Daoy (cell line): Measurements from ENCODE around the gene BUD31. TPM values are rescaled to one million over a fixed set of nuclear protein-coding genes. Genes with fewer than 3 reads are reported as not detected.
A peak's percentile ranks its signal among the peaks of the same experiment; 100 is the strongest.
"Not testable (repeated sequence)": the region's sequence is repeated elsewhere in the genome, so short reads cannot be mapped to it uniquely, and the experiment has no call there.

ENCODE experiments used
- DNase-seq: peaks from one replicate; pipeline ENCODE4 v3.0.0-alpha.2; 2015; ENCODE audit warnings: low read depth
- total RNA-seq: library from RNA; depleted of rRNA; stranded (reverse); fragments of >200 nt; shearing (Covaris generic); gene quantifications from 2 replicates; pipeline ENCODE4 v1.2.3, GENCODE V29; 2014

The BUD31 gene
- total RNA-seq, 1 experiment from 2014 or later = 374 TPM

DNA sequence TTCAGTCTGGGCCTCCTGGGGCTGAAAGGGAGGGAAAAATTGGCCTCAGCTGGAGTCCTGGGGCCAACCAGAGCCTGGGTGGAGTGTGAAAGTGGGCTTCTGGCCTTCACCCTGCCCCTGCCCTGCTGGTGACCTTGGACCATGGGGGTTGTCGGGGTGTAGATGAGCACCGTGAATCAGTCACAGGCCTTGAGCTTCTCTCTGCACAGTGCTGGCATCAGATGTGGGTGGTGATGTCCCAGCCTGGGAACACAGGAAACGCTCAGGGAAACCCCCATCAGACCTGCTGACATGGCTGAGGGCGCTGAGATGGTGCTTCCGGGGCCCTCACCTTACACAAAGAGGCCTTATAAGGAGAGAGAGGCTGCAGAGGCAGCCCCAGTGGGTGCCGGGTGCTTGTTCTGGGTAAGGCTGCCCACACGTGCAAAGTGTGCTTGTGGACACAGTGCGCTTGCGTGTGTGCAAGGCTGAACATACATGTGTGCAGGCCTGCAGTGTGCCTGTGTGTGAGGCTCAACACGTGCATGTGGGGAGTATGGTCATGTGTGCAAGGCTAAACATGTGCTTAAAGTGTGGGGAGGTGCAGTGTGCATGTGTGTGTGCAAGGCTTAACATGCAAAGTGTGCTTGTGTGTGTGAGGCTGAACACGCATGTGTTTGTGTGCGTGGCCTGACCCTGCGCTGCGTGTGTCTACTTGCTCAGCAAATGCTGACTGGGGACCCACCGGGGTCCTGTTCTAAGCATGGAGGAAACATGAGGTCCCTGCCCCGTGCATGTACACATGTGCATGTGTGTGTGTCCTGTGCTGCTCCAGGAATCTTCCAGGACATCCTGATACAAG is 27.7 kb upstream of the BUD31 start:
- peak; percentile 71 for DNase-seq

DNA sequence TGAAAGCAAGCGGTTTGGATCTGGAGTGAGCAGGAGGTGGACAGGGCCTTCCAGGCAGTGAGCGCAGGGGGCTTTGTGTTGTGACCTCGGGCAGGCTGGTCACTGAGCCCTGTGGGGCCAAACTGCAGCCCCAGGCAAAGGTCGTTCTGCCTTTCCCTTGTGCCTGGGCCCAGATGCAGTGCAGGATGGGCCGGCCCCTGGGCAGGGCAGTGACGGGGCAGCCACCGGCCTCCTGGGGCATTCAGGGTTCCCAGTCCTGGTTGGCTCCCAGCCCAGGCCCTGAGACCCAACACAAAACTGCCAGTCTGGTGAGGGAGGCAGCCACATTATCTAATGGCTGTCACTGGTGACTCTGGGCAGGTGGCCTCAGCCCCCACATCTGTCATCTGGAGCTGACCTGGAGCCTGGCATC is 27.1 kb upstream of the BUD31 start:
- DNase-seq = no peak

DNA sequence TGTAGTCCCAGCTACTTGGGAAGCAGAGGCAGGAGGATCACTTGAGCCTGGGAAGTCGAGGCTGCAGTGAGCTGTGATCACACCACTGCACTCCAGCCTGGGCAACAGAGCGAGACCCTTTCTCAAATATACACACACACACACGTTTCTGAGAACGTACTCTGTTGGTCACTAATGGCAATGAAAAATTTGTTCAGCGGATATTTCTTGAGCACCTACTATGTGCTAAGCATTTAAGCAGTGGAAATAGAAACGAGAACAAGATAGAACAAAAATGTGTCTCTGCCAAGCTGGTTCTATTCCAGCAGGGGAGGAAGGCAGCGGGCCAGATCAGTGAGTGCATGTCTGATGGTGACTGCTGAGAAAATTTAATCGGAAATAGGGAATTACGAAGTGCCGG is 25.6 kb upstream of the BUD31 start:
- no peak for DNase-seq

DNA sequence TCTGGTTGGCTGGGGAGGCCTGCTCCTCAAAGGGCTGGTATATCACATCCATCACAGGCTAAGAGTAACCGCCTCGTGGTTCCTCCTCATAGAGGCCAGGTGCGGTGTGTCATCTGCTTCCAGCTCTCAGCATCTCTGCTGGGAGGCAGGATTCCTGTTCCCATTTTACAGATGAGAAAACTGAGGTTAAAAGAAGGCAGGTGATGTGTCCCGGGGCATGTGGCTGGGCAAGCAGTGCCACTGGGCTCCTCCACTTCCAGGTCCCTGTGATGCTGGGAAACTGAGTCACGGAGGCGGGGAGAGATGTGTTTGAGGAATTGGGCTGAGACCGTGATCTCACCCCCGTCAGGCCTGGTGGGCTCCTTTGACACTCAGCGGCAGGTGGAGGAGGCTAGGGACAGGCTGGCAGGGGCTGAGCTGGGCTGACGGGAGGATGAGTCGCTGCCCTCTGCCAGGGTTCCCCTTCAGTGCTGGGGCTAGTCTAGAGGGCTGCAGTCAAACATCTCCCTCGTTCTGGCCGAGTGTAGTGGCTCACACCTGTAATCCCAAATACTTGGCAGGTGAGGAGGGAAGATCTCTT is 24.9 kb upstream of the BUD31 start:
- DNase-seq = no peak

DNA sequence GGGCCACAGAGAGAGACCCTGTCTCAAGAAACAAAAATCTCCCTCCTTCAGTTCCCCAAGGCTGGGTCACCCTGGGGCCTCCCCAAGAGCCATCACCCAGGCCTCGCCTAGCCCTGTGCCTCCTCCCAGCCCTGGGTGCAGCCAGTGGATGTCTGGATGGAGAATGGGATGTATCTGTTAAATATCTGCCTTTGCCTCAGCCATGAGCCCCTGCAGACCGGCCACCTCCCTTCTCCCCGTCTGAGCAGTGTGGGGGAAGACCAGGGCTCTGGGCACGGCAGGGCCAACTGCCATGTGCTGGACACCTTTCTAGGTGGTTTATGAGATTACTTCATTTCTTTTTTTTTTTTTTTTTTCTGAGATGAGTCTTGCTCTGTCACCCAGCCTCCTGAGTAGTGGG is 24.2 kb upstream of the BUD31 start:
- DNase-seq = no peak

DNA sequence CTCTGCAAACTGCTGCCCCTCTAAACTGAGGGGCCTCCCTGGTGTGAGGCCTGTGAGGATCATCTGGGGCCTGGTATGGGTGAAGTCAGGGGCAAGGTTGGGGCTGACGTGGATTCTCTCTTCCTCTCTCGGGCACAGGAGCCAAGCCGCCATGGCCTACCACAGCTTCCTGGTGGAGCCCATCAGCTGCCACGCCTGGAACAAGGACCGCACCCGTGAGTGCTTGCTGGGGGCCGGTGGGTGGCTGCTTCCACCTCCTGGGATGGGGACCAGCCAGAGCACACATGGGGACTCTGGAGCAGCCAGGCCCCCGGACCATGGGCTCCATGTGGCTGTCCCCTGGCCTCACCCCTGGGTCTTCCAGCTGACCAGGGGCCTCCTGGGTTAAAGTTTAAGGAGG is 23.2 kb upstream of the BUD31 start:
- no peak for DNase-seq

DNA sequence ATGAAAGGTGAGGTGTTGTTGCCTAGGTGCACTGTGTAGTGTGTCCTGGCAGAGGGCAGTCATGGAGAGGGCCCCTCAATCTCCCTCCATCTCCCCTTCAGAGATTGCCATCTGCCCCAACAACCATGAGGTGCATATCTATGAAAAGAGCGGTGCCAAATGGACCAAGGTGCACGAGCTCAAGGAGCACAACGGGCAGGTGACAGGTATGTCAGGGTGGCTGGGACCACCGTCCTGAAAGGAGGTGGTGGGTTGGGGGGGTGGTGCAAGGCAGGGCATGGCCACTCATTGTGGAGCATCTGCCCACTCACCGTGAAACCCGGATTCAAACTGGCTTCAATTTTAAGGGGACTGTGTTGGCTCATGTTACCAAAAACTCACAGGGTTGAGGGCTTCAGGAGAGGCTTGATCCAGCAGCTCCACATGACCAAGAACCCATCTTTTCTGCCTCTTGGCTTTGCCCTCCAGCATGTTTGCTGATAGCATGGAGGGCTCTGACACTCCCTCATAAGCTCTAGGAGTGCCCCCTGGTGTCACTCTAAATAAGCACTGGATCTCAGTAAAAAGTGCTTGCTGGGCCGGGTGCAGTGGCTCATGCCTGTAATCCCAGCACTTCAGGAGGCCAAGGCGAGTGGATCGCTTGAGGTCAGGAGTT is 22.1 kb upstream of the BUD31 start:
- peak; percentile 69 for DNase-seq

DNA sequence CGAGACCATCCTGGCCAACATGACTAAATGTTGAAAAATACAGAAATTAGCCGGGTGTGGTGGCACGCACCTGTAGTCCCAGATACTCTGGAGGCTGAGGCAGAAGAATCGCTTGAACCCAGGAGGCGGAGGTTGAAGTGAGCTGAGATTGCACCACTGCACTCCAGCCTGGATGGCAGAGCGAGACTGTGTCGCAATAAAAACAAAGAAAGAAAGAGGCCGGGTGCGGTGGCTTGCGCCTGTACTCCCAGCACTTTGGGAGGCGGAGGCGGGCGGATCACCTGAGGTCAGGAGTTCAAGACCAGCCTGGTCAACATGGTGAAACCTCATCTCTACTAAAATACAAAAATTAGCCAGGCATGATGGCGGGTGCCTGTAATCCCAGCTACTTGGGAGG is 21.5 kb upstream of the BUD31 start:
- not testable (repeated sequence) for DNase-seq

DNA sequence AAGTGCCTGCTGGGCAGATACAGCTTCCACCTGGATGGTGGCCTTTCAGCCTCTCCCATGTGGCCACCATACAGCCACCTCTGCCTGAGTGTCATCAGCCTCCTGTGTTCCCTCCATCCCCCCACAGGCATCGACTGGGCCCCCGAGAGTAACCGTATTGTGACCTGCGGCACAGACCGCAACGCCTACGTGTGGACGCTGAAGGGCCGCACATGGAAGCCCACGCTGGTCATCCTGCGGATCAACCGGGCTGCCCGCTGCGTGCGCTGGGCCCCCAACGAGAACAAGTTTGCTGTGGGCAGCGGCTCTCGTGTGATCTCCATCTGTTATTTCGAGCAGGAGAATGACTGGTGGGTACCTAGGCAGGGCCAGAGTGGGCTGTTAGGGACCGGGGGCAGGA is 20.9 kb upstream of the BUD31 start:
- DNase-seq = no peak

DNA sequence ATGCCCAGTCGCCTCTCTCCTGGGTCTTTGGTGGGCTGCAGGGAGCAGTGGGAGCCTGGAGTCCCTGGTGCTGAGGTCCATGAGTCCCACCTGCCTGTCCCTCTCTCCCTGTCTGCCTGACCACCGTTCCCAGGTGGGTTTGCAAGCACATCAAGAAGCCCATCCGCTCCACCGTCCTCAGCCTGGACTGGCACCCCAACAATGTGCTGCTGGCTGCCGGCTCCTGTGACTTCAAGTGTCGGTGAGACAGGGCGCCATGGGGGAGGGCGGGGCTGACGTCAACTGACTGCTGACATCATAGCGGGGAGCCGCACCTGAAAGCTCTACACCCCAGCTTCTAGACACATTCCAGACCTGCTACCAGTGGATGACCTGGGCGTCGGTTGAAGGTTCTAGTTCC is 19.0 kb upstream of the BUD31 start:
- no peak for DNase-seq

DNA sequence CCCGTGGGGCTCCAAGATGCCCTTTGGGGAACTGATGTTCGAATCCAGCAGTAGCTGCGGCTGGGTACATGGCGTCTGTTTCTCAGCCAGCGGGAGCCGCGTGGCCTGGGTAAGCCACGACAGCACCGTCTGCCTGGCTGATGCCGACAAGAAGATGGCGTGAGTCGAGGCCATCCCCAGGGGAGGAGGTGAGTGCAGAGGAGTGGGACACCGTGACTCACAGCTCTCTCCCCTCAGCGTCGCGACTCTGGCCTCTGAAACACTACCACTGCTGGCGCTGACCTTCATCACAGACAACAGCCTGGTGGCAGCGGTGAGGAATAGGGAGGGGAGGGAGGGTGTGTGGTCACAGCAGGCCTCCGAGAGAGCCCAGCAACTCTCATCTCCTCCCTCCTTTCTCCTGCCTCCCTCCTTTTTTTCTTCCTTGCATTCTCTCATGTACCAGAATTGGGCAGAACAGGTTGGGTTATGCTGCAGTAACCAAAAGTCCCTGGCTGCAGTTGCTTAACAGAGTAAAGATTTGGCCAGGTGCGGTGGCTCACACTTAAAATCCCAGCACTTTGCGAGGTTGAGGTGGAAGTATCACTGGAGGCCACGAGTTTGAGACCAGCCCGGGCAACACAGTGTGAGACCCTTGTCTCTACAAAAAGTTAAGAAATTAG is 17.7 kb upstream of the BUD31 start:
- DNase-seq = no peak

DNA sequence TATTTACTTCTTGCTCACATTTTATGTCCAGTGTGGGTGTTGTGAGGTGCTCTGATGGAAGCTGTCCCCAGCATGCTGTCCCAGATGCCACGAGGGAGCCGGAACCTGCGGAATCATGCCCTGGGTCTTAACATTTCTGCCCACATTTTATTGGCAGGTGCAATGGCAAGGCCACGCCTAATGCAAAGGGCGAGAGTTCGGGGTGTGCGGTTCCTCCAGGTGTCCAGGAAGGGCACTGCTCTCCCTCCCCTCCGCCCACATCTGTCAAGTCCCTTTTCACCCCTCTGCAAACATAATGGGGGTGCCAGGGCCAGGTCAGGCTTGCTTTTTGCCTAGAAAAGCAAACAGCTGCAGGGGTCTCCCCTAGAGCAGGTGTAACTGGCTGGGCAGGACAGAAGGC is 16.7 kb upstream of the BUD31 start:
- DNase-seq = no peak

DNA sequence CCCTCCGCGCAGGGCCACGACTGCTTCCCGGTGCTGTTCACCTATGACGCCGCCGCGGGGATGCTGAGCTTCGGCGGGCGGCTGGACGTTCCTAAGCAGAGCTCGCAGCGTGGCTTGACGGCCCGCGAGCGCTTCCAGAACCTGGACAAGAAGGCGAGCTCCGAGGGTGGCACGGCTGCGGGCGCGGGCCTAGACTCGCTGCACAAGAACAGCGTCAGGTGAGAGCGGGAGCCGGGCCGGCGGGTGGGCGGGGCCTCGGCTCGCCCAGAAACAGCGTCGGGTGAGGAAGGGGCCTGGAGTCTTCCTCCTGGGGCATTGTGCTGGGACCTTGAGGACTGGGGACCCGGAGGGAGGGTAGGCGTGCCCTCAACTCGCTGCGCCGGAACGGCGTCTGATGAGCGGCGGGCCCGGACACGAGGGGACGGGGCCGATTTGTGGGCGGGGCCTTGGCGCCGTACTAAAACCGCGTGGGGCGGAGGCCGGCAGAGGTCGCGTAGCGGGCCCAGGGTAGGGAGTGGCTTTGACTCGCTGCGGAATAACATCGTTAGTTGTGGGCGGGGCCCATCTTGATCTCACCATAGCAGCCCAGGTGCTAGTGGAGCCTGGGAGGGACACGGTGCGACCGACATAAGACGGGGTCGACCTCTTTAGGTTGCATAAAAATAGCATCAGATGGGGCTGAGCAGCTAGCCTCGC is 16.0 kb upstream of the BUD31 start:
- no peak for DNase-seq

DNA sequence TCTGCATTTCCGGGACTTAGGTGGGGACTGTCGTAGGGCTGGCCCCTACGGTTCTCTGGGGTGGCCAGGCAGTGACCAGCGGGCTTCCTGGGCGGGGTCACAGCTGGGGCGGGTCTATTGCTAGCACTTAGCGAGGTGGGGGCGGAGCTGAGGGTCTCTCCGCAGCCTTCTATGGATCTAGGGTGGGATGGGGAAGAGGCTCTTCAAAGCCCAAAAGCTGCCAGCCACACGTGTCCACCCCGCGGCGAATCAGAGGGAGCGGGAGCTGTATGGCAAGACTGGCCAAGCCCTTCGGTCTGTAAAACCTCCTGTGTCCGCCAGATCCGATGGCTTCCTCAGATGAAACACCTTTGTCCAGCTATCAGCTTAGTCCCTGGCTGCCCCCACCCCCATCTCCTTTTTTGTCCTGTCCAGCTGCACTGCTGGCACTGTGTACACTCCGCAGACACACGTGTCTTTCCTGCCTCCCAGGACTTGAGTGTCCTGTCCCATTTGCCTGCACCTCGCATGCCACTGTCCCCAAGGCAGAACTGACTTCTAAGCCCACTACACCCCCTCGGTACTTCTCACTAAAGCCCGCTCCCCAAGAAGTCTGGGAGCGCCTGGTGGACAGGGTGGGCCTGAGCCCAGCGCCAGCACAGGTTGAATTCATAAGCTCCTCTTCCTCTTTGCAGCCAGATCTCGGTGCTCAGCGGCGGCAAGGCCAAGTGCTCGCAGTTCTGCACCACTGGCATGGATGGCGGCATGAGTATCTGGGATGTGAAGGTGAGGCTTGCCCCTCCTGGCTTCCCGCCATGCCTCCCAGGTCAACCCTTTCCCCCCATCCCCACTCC is 15.2 kb upstream of the BUD31 start:
- DNase-seq = no peak

DNA sequence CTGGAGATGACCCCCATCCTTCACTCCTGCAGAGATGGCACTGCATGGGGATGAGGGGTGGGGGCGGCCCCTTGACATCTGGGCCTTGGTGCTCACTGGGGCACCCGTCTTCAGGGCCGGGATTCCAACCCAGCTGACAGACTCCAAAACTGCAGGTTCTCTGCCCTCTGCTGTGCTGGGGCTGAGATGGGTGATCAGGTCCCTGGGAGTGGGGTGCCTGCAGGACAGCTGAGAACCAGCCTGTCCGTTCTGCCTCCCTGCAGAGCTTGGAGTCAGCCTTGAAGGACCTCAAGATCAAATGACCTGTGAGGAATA is 14.6 kb upstream of the BUD31 start:
- no peak for DNase-seq

DNA sequence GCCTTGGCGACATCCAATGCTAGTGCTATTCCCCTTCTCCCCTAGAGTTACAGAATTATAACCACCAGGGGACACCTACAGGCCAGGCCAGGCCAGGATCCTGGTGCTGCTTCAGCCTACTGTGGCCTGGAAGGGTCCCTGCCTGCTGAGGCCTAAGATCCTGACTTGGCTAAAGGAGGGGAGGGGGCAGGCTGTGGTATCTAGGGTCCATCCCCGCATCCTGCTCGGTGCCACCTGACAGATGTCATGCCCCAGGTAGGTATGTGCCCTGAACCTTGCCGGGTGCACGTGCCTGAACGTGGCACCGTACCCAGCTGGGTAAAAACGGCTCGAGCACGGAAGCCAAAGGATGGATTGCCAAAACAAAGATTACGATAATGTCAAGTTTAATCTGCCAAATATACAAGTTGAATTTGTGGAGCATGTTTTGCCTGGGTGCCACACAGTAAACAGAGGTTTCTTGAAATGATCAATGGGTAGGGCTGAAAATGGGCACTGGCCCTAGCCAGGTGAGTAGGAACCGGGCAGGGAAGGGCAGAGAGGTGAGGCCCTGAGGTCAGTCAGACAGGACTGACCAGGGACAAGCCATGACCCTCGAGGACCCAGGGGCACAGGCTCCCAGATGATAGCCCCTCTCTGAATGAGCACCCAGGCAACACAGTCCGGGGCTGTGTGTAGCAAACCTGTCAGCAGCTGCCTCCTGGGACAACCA is 13.0 kb upstream of the BUD31 start:
- no peak for DNase-seq

DNA sequence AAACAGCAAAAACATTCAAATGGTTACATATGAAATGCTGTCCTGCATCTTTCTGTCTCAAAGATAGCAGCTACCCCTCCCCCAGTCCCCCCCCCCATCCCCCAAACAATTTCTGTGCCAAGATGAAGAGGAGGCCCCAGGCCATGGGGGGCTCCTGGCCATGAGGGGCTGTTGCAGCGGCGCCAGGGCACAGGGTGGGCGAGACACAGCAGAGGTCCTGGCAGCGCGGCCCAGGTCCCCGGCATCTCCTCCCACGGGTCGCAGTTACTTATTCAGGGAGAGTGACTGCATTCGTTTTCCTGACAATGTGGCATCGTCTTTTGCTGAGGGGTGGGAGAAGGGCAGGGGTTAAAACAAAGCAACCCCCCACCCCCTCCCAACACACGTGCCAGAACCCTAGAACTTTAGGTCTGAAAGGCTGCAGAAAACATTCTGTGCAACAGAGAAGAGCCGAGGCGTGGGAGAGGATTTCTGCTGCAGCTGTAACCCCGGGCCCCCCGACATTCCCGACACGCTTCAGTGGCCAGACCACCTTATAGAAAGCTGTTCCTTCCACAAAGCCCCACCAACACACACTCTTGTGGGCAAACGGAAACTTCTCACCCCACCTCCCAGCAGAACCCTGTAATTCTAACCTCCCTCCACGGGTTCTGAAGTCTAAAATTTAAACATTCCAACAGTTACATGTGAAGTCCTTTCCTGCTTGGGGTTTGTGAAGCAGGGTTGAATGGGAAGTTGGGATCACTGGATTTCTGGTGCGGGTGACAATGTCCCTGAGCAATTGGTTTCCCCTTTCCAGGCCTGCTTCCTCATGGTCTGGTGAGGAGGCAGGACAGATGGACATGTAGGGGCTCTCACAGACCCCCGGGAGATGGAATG is 12.1 kb upstream of the BUD31 start:
- DNase-seq = no peak

DNA sequence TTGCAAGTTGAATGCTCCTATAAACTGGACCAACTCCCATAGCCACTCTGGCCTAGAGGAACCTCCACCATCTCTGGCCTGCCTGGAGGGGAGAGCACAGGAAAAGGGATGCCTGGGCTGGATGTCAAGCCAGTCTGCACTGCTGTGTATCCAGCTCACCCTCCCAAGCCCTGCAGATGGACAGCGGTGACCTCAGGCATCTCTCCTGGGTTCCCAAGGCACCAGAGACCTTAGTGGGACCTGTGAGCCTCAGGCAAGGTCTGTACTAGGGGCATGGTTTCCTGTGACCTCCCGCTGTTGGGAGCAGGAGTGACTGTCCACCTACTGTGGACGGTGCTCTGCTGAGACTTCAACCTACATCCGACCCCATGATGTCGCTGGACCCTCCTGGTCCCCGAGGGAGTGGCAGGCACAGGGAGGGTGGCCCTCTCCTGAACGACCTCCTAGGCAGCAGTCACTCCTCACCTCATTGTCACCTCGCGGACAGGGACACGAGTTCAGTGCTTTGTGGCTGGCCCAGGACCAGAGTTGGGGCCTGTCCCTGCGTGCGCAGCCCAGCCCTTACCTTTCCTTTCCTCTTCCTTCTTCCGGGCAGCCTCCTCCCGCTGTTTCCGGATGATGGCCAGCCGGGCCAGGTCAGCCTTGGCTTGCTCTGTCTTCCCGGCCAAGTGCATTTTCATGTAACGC is 11.3 kb upstream of the BUD31 start:
- no peak for DNase-seq

DNA sequence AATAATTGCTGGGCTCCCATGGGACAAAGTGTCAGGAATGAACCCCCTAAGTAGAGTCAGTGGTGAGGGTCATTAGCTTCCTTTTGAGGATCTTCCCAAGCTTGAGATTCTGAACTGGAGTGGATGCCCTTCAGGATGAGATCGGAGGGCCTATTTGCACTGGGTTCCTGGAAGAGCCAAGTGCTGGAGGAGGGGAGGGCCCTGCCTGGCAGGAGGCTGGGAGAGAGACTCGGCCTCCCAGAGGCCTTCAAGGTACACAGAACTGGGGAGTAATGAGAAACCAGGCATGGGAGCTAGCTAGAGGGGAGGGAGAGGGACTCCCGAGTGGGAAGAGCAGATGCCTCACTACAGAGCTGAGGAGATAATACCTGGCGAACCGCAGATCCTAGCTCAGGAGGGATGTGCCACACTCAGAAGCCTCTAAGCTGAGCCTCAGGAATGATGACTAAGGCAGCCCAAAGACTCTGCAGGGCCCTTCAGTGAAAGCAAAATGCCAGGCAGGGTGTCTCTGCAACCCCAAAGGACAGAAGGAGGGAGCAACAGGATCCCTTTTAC is 9.8 kb upstream of the BUD31 start:
- DNase-seq = no peak
